ENCODE data around the gene STARD3. TPM values are rescaled to one million over a fixed set of nuclear protein-coding genes. Genes with fewer than 3 reads are reported as not detected.

STARD3 gene
- total and polyA plus RNA-seq, 9 of the 15 experiments (the other 6 are each of a cell fraction or from before 2014, with no cell fraction given) = 0.63 to 87.0 (median 46.0) TPM

DNA sequence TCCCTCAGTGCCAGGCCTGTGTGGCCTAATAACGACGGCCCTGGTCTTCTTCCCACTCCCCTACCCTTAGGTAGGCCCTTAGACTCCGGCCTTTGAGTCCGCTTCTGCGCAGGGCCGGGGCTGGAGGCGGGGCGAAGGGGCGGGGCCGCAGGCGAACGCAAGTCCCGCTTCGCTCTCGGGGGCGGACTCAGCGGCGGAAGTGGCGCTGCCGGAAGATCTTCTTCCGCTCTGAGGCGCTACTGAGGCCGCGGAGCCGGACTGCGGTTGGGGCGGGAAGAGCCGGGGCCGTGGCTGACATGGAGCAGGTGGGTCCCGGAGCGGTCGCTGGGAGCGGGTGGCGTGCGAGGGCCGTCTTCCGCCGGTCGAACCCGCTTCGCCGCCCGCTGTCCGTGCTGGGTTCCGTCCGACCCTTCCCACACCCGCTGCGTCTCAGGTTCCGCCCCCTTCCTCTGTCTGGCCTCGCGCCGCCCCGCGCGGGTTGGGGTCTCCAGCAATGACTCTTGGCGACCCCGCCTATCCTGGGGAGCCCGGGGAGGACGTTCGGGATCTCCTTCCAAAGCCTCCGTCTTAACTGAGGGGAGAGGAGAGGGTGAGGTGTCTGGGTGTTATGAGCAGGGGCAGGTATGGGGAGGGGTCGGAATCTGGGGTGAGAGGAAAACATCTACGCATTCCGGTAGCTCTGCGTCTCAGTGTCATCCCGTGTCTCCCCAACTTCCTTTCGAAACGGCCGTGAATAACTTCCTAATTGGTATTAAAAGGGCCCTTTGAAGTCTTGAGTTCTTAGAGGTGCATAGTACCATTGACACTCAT is at the start of gene STARD3 (continued):
- TF ChIP-seq XRCC4 (IDR thresholded peaks at IDR 0.05; ENCODE audit: extremely low read depth, insufficient read depth, insufficient read length) = no peak
- peak; percentile 66 for TF ChIP-seq POLR2B (IDR thresholded peaks at IDR 0.05; ENCODE audit: low read depth, partially characterized antibody)
- no peak for TF ChIP-seq ZNF583 (CRISPR knock-in tag; IDR thresholded peaks at IDR 0.05)
- no peak for TF ChIP-seq FOS (IDR thresholded peaks at IDR 0.05; ENCODE audit: extremely low read depth, insufficient read length)
- 0 out of 2 replicates have a peak, but pooled peaks have one; percentile 22 for TF ChIP-seq NFRKB (IDR thresholded peaks at IDR 0.05; ENCODE audit: low read depth)
- no peak for TF ChIP-seq PHB2 (IDR thresholded peaks at IDR 0.05; ENCODE audit: low read depth)
- no peak for TF ChIP-seq BRF2 (IDR thresholded peaks at IDR 0.05; ENCODE audit: borderline replicate concordance, insufficient read depth, insufficient read length)
- TF ChIP-seq KLF1 (tag; IDR thresholded peaks at IDR 0.05) = peak; percentile 33; the same call in 1 of the 2 replicates
- TF ChIP-seq NR3C1 (CRISPR knock-in tag; IDR thresholded peaks at IDR 0.05) = no peak
- peak; percentile 52 for TF ChIP-seq SAP30 (IDR thresholded peaks at IDR 0.05; ENCODE audit: borderline replicate concordance, insufficient read depth, low read depth, low read length, poor library complexity, severe bottlenecking)
- no peak for TF ChIP-seq ZNF77 (CRISPR knock-in tag; IDR thresholded peaks at IDR 0.05)
- no peak for TF ChIP-seq CREB5 (CRISPR knock-in tag; IDR thresholded peaks at IDR 0.05)
- TF ChIP-seq, protein P1, sequence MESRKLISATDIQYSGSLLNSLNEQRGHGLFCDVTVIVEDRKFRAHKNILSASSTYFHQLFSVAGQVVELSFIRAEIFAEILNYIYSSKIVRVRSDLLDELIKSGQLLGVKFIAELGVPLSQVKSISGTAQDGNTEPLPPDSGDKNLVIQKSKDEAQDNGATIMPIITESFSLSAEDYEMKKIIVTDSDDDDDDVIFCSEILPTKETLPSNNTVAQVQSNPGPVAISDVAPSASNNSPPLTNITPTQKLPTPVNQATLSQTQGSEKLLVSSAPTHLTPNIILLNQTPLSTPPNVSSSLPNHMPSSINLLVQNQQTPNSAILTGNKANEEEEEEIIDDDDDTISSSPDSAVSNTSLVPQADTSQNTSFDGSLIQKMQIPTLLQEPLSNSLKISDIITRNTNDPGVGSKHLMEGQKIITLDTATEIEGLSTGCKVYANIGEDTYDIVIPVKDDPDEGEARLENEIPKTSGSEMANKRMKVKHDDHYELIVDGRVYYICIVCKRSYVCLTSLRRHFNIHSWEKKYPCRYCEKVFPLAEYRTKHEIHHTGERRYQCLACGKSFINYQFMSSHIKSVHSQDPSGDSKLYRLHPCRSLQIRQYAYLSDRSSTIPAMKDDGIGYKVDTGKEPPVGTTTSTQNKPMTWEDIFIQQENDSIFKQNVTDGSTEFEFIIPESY (CRISPR knock-in tag; IDR thresholded peaks at IDR 0.05) = no peak
- TF ChIP-seq, protein P2, sequence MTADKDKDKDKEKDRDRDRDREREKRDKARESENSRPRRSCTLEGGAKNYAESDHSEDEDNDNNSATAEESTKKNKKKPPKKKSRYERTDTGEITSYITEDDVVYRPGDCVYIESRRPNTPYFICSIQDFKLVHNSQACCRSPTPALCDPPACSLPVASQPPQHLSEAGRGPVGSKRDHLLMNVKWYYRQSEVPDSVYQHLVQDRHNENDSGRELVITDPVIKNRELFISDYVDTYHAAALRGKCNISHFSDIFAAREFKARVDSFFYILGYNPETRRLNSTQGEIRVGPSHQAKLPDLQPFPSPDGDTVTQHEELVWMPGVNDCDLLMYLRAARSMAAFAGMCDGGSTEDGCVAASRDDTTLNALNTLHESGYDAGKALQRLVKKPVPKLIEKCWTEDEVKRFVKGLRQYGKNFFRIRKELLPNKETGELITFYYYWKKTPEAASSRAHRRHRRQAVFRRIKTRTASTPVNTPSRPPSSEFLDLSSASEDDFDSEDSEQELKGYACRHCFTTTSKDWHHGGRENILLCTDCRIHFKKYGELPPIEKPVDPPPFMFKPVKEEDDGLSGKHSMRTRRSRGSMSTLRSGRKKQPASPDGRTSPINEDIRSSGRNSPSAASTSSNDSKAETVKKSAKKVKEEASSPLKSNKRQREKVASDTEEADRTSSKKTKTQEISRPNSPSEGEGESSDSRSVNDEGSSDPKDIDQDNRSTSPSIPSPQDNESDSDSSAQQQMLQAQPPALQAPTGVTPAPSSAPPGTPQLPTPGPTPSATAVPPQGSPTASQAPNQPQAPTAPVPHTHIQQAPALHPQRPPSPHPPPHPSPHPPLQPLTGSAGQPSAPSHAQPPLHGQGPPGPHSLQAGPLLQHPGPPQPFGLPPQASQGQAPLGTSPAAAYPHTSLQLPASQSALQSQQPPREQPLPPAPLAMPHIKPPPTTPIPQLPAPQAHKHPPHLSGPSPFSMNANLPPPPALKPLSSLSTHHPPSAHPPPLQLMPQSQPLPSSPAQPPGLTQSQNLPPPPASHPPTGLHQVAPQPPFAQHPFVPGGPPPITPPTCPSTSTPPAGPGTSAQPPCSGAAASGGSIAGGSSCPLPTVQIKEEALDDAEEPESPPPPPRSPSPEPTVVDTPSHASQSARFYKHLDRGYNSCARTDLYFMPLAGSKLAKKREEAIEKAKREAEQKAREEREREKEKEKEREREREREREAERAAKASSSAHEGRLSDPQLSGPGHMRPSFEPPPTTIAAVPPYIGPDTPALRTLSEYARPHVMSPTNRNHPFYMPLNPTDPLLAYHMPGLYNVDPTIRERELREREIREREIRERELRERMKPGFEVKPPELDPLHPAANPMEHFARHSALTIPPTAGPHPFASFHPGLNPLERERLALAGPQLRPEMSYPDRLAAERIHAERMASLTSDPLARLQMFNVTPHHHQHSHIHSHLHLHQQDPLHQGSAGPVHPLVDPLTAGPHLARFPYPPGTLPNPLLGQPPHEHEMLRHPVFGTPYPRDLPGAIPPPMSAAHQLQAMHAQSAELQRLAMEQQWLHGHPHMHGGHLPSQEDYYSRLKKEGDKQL (CRISPR knock-in tag; IDR thresholded peaks at IDR 0.05; ENCODE audit: borderline replicate concordance) = no peak
- no peak for TF ChIP-seq FOXM1 (IDR thresholded peaks at IDR 0.05; ENCODE audit: low read depth)
- TF ChIP-seq FOXM1 (CRISPR knock-in tag; IDR thresholded peaks at IDR 0.05; ENCODE audit: low read depth) = no peak
